Measurements from ENCODE around the gene MPPED2.

DNA sequence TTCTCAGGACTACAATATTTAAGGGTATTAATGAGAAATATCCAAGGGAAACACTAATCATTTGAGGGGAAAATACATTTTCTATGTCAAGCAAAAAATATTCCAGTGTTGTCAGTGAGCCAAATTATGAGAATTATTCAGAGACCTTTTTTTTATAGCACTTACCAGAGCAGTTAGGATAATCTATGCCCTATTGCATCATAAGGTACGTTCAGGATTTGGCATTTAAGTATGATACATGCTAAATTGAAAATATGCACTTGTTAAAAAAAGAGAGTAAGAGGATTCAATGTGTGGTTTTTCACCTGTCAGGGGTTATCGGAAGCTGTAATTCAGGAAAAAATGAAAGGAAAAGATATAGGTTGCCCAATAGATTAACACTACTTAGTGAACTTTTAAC lies 17.2 kb upstream of the MPPED2 start:
- TF ChIP-seq, protein P1, sequence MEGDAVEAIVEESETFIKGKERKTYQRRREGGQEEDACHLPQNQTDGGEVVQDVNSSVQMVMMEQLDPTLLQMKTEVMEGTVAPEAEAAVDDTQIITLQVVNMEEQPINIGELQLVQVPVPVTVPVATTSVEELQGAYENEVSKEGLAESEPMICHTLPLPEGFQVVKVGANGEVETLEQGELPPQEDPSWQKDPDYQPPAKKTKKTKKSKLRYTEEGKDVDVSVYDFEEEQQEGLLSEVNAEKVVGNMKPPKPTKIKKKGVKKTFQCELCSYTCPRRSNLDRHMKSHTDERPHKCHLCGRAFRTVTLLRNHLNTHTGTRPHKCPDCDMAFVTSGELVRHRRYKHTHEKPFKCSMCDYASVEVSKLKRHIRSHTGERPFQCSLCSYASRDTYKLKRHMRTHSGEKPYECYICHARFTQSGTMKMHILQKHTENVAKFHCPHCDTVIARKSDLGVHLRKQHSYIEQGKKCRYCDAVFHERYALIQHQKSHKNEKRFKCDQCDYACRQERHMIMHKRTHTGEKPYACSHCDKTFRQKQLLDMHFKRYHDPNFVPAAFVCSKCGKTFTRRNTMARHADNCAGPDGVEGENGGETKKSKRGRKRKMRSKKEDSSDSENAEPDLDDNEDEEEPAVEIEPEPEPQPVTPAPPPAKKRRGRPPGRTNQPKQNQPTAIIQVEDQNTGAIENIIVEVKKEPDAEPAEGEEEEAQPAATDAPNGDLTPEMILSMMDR (IDR thresholded peaks at IDR 0.05): no peak
- TF ChIP-seq POLR2A (IDR thresholded peaks at IDR 0.05): no peak
